ENCODE data around the gene ALG9. TPM values are rescaled to one million over a fixed set of nuclear protein-coding genes. Genes with fewer than 3 reads are reported as not detected.
A peak's percentile ranks its signal among the peaks of the same experiment; 100 is the strongest.

The ALG9 gene
- total RNA-seq, 1 experiment from 2014 or later = 19.7 TPM

GRCh38 chr11:111795334-111795985, 75.9 kb downstream of the ALG9 start (continued):
- TF ChIP-seq HMGXB4 (CRISPR knock-in tag; IDR thresholded peaks at IDR 0.05) = no peak
- TF ChIP-seq ZNF219 (CRISPR knock-in tag; IDR thresholded peaks at IDR 0.05; ENCODE audit: borderline replicate concordance) = no peak

GRCh38 chr11:111793863-111794262, 77.5 kb downstream of the ALG9 start:
- ATAC-seq = no peak
- TF ChIP-seq ZNF532 (CRISPR knock-in tag; IDR thresholded peaks at IDR 0.05; ENCODE audit: borderline replicate concordance) (no peak), ELF4 (CRISPR knock-in tag; IDR thresholded peaks at IDR 0.05; ENCODE audit: low read depth) (no peak), ETV6 (CRISPR knock-in tag; IDR thresholded peaks at IDR 0.05) (no peak), ZNF263 (CRISPR knock-in tag; IDR thresholded peaks at IDR 0.05; ENCODE audit: low read depth) (no peak), SMAD3 (CRISPR knock-in tag; IDR thresholded peaks at IDR 0.05; ENCODE audit: borderline replicate concordance) (no peak), CBFB (CRISPR knock-in tag; IDR thresholded peaks at IDR 0.05; ENCODE audit: low read depth) (no peak), ZBTB43 (CRISPR knock-in tag; IDR thresholded peaks at IDR 0.05) (no peak), ARID4B (CRISPR knock-in tag; IDR thresholded peaks at IDR 0.05; ENCODE audit: borderline replicate concordance) (no peak), FOXJ3 (CRISPR knock-in tag; IDR thresholded peaks at IDR 0.05; ENCODE audit: borderline replicate concordance) (no peak)
- TF ChIP-seq, protein P1, sequence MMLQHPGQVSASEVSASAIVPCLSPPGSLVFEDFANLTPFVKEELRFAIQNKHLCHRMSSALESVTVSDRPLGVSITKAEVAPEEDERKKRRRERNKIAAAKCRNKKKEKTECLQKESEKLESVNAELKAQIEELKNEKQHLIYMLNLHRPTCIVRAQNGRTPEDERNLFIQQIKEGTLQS (CRISPR knock-in tag; conservative IDR thresholded peaks at IDR 0.05) = no peak
- TF ChIP-seq, protein P2, sequence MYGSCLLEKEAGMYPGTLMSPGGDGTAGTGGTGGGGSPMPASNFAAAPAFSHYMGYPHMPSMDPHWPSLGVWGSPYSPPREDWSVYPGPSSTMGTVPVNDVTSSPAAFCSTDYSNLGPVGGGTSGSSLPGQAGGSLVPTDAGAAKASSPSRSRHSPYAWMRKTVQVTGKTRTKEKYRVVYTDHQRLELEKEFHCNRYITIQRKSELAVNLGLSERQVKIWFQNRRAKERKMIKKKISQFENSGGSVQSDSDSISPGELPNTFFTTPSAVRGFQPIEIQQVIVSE (CRISPR knock-in tag; IDR thresholded peaks at IDR 0.05; ENCODE audit: borderline replicate concordance) = no peak
- TF ChIP-seq, protein P3, sequence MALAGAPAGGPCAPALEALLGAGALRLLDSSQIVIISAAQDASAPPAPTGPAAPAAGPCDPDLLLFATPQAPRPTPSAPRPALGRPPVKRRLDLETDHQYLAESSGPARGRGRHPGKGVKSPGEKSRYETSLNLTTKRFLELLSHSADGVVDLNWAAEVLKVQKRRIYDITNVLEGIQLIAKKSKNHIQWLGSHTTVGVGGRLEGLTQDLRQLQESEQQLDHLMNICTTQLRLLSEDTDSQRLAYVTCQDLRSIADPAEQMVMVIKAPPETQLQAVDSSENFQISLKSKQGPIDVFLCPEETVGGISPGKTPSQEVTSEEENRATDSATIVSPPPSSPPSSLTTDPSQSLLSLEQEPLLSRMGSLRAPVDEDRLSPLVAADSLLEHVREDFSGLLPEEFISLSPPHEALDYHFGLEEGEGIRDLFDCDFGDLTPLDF (CRISPR knock-in tag; IDR thresholded peaks at IDR 0.05) = no peak

More at GRCh38 chr11:111793863-111794262, 77.5 kb downstream of the ALG9 start:
- Mint-ChIP-seq H3K27ac (0 out of 2 replicates have a peak overlapping the region, but pooled peaks have one; percentile 7), H3K4me3 (no peak overlapping the region), H3K9me3 (no peaks in the 10 kb centered on the region), H3K27me3 (ENCODE audit: low read depth) (no peaks in the 10 kb centered on the region), H3K36me3 (no peaks in the 10 kb centered on the region), H3K4me1 (peaks cover 8% of the 10 kb centered on the region)
- no peak for DNase-seq (ENCODE audit: low spot score)
- CTCF ChIA-PET = interaction anchor here (2.4 kb wide), 1 partner anchor 17 kb away, joined by 9 read pairs; no protein-coding TSS in a partner anchor
- POLR2A ChIA-PET = no interaction called here

Data from WTC11 (cell line).